NCI-H748 treated with DMSO at 0.1 percent for 48 hours (cell line): ENCODE measurements around the gene OSTM1.

ENCODE experiments used
- DNase-seq: peaks from one replicate; lab custom pipeline; 2025; lab: John Stamatoyannopoulos, UW

Gene OSTM1

DNA sequence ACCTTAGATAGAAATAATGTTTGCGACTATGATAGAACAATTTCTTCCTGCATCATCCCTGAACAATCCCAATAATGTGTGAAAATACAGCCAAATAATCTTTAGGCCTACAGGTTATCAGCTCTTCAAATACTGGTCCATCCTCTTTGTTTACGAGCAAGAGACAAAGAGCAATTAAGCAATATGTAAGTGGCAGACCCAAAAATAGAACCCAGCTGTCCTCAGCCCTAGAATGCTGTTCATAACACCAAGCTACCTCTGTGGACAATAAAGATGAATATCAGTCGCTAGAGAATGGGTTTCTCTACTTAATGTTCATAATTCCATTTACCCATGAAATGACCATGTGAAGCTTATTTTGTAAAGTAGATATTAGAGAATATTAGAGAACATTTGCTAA is 28.4 kb upstream of the OSTM1 start:
- DNase-seq = no peak

DNA sequence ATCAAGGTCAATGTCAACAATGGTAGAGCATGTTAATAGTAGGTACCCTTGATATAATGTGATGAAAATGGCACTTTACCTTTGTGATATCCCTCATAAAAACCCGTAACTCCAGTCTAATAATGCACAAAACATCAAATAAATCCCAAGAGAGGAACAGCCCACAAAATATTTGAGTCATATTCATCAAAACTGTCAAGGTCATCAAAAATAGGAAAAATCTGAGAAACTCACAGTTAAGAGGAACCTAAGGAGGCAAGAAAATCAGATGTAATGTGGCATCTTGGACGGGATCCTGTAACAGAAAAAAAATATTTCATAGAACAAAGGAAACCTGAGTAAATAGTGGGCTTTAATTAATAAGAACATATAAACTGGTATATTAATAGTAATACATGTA is 25.5 kb upstream of the OSTM1 start:
- no peak for DNase-seq

DNA sequence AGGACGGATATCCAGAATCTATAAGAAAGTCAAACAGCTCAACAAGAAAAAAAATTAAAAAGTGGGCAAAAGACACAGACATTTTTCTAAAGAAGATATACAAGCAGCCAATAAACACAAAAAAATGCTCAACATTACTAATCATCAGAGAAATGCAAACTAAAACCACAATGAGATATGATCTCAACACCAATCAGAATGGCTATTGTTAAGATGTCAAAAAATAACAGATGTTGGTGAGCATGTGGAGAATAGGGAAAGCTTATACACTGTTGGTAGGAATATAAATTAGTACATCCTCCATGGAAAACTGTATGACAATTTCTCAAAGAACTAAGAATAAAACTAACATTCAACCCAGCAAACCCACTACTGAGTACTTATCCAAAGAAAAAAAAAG is 23.3 kb upstream of the OSTM1 start:
- DNase-seq = no peak

DNA sequence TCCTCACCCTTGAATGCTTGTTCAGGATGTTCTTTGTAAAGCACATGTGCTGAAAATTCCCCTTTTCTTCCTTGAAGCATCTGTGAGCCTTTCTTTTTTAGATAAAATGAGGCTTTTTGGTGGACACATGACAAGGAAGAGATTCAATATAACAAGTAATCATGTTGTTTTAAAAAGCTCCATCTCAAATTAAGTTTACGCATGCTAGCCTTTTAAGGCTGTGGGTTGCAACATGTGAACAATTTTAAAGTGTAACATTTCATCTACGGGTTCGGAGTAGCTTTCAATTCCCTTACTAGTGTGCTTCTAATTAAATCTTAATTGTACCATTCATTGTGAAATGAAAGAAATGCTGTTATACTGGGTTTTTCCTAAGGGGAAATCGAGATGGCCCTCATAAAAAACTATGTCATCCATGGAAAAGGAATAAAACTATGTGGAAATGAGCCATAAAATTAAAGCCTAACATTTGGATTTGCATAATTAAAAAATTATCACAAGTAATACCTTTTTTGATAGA is 19.3 kb upstream of the OSTM1 start:
- DNase-seq = no peak

DNA sequence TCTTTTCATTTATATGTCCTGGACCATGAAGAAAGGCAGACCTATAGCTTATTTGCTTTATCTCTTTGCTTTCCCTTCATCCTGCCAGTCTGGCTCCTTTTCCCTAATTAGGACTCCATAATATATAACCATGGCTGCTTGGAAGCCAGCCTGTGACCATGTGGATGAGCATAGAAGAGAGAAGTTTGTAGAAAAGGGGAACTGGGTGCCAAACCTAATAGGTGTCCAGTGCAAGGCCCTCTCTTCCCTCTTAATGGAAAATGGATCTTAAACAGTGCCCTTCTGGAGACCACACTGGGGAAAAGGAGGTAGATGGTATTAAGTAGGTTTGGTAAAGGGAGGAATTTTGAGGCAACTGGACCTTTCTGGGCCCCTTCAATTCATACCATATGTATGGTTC is 16.7 kb upstream of the OSTM1 start:
- no peak for DNase-seq

DNA sequence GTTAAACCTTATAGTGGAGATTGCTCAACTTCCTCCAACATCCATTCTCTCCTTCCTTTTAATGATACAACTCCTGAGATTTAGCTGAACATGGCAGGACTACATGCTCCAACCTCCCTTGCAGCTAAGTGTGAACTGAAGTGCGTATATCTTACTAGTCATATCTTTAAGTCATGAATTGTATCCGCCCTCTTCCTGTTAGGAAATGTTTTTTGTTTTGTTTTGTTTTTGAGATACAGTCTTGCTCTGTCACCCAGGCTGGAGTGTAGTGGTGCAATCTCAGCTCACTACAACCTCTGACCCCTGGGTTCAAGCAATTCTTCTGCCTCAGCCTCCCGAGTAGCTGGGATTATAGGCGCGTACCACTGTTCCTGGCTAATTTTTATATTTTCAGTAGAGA is 8.8 kb upstream of the OSTM1 start:
- no peak for DNase-seq

DNA sequence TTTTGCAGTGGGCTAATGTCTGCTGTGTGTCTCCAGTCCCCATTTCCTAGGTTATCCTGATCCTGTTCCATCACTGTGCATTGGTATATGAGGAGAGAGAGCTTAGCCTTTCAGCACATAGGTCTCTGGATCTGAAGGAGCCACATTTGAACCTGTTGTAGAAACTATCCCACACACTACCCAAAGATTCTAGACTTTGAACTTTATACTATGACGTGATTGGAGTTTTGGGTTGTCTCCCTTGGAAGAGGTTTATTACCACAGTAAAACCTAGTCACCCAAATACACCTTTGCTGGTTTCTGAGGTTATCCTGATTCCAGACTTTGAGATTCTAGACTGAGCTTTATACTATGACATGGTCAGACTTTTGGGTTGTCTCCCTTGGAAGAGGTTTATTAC is 8.0 kb upstream of the OSTM1 start:
- DNase-seq = no peak

DNA sequence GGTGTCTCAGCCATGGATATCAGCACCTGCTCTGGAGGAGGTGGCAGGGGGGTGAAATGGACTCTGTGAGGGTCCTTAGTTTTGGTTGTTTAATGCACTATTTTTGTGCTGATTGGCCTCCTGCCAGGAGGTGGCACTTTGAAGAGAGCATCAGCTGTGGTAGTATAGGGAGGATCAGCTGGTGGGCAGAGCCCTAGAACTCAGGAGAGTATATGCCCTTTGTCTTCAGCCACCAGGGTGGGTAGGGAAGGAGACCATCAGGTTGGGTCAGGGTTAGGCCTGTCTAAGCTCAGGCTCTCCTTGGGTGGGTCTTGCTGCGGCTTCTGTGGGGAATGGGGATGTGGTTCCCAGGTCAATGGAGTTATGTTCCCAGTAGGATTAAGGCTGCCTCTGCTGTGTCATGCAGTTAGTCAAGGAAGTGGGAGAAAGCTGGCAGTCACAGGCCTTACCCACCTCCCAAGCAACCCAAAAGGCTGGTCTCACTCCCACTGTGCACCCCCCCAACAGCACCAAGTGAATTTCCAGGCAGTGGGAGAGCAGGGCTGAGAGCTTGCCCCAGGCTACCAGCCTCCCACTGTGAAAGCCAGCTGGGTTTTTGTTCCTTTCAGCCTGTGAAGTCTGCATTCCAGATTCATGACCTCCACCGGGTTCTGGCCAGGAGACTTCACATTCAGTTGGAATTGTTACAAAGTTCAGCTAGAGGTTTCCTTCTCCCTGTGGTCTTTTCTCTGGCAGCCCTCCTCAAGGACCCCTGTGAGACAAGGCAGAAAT is 5.7 kb upstream of the OSTM1 start:
- no peak for DNase-seq

DNA sequence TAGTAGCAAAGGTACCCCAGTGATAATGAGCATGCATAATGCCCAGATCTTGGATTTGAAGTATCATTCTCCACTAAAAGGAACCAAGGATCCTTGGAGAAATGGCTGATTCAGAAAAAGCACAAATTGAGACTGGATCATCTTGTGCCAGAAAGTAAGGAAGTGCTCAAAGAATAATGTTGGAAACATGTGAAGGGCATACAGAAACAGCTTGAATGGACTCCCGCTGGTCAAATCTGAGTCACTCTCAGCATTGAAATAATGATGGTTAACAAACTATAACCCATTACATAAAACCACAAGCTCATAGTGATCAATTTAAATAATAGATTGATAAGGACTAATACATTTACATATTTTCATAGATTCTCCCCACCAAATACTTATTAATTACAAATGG is 3.6 kb upstream of the OSTM1 start:
- no peak for DNase-seq

DNA sequence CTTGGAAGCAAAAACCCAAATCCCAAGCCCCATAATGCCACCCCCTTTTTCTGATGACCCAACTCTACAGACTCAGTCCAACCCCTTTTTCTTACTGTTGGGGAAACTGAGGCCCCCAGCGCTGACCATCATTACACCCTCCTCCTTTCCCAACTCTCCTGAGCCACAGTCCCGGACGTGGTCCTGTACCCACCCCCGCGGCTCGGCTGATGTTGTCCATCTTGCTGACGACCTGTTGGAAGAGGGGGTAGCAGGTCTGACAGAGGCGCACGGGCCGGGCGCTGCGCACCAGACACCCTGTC is 533 bp downstream of the OSTM1 start:
- no peak for DNase-seq

DNA sequence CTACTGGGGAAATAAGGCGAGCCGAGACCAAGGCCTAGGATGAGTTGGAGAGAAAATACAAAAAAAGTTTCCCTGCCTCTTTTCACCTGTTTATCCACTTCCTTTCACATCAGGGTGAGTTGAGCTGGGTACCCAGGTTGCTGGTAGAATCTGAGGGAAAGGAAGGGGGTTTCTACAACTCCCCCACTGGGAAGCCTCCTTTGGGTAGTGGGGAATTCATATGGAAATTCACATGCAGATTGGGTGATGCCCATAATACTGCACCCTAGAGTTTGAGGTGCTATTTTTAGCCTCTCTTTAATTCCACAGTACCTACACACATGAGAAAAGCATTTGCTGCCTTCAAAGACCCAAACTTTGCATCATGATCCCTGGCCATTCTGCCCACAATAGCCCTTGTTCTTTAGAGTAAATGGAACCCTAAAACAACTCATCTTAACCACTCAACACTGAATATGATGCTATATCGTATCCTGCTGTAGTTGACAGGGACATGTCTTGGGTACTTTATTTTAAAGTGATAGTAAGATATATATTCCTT is 2.7 kb downstream of the OSTM1 start:
- DNase-seq = no peak

DNA sequence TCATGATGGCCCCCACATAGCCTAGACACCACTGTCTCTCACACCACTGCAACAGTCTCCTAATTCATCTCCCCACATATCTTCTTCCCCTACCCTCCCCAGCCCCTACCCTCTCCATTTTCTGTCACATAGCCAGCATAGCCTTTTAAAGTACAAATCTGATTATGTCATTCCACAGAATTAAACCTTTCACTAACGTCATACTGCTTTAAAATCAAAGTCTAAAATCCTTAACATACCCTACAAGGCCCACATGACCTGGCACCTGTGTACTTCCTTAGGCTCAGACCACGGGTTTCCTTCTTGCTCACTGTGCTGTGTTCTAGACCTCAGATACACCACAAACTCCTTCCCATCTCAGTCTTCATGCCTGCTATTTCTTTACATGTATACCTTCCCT is 5.9 kb downstream of the OSTM1 start:
- no peak for DNase-seq

DNA sequence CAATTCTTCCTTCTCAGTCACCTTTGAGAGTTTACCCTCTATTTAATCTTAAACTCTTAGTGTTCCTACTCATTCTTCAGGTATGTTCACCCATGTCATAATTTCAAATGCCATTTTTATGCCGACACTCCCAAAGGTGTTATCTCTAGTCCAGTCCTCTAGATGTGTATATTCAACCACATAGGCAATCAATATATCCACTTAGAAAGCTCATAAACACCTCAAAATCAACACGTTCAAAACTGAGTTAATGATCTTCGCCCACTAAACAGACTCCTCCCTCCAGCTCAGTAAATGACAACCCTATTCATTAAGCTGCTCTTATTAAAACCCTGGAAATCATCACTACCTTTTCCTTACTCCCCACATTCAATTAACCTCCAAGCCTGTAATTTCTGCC is 6.4 kb downstream of the OSTM1 start:
- DNase-seq = no peak

DNA sequence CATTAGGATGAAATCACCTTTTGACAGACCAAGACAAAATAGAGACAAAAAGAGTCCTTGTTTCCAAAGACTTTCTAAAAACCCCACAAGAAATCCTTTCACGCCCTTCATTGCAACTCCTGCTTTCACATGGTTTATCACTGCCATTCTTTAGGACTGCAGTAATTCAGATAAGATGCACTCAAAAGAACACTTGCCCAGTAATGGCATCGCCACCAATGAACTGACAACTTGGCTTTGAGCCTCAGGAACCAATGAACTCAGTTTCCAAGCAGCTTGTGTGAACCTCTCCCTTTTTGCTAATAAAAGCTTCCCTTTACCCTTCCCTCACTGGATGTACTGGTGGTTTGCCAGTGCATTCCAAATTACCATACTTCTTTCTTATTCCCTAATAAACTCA is 21.8 kb downstream of the OSTM1 start:
- no peak for DNase-seq

DNA sequence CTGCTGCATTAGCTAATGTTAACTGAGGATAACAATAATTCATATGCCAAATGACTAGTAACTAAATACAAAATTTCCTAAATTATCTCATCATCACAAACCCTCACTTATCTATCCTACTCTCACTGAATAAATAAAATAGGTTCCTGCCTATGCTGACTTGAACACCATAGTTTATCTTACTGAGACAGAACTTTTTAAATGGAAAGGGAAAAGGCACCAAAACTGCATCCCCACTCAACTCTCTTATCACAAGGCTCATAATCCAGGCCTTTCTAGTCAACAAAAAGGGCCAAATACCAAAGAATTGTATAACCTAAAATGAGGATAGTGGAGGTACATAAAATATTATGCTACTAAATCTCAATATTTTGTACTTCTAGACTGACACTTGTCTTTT is 23.1 kb downstream of the OSTM1 start:
- no peak for DNase-seq

DNA sequence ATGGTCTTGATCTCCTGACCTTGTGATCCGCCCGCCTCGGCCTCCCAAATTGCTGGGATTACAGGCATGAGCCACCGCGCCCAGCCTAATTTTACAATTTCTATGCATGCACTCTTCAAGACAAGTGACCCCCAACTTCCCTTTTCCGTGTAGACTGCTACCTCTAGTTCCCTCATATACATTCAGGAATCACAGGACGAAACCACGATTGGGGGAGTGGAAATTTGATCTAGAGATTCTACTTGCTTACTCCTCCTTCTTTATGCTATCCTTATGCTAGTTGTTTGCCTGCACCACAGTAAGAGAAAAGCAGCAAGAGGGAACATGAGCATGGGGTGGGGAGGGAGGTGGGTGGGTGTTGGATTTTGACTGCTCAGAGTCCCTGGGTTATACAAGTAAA is 34.9 kb downstream of the OSTM1 start:
- DNase-seq = no peak

DNA sequence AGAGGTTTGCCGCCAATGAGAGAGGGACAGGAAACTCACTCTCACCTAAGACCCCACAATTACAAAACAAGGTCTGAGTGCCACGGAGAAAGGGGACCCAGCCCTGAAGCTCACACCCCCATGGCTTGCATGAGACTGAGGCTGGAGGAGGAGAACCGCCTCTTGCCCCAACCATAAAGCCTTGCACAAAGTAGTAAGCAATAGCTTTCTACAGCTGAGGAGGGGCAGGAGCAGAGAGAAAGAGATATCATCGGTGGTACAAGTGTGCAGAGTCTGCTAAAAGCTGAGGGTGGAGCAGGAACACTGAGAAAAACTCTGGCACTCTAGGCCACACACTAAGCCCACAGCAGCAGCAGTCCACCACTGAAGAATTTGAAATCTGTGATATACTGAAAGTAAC is 37.7 kb downstream of the OSTM1 start:
- no peak for DNase-seq

DNA sequence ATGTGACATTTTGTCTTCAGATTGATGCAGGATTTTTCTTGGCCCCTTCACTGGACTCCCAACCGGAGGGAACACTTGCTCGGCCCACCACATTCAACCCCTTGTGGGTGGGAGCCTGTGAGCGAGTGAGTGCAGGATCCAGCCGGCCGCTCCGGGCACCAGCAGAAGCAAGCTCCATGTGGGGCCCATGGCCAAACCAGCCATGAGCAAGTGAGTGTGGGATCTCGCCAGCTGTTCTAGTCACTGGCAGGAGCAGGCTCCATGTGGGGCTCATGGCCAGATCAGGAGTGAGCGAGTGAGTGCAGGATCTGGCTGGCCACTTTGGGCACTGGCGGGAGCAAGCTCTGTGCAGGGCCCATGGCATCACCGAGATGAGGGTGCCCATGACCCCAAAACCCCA is 42.6 kb downstream of the OSTM1 start:
- no peak for DNase-seq

DNA sequence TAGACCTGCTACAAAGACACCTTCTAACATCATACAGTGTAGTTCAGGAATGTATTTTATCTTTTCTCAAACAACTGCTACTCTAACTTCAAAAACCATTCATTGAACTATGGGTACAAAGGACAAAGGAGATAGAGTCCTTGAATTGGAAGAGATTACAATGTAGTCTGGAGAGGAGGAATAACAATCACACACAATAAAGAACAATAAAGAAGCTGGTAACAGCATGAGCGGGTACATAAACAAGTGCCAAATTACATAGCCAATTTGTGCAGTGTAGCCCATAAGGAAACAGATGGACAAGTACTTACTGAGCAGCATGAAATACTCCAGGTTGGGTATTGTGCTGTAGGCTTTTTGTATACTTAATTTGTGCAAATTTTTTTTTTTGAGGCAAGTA is 44.3 kb downstream of the OSTM1 start:
- DNase-seq = peak; percentile 28

DNA sequence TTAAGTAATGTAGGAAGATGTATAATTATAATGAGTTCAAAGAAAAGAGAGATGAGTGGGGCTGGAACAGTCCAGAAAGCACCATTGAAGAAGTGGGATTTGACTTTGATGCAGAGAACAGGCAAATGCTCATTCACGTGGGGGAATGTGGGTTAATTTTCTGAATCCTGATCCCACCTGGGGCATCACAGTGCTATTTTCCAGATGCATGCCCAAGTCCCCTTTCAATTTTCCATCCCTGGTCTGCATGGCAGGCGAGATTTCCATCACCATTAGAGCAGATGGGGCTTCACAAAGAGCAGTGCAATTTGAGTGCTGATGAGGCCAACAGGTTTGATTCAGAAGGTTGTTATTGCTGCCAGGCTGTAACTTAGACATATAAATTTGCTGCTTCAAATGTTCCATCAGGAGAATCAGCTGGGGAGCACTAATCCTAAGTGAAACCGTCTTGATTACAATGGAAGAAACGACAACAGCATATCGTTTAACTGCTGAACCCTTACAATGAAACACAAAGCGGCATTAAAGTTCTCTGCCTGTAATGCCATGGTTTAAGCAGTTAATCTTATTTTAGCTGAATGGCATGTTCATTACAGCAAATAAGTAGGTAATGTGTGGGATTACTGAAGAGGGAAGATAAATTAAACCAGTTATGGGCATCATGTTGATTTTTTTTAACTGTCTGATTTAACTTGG is 45.2 kb downstream of the OSTM1 start:
- no peak for DNase-seq

DNA sequence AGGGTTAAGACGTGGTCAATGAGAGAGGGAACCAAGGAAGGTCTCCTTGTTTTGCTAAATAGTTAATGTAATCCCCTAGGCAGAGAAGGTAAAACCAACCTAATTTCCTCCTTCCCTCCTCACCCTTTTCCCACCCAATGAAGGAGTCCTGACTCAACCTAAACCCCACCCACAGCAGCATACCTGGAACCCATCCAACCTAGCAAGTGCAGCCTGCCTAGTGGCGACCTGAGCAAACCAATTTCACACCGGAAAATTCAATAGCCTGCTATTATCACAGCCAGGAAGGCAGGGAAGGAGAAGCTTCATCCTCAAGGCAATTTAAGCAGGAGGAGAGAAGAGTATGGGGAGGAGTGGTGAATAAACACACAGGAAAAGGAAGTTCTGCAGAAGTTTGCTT is 46.9 kb downstream of the OSTM1 start:
- DNase-seq = peak; percentile 65

DNA sequence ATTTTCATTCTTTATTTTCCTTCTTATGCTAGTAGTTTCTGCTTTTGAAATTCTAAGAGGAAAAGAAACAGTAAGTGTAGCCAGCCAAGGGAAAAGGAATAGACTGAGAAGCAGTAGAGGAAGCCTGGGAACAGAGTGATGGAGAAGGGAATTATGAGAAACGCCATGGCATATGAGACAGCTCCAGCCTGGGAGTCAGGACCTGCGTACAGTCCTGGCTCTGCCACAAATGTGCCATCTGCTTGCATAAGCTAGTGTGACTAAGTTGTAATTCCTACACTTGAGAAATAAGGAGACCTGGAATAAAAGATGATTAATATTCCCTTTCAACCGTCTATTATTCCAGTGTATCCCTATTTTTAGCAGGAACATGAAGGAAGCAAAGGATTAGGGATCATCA is 47.5 kb downstream of the OSTM1 start:
- DNase-seq = no peak

DNA sequence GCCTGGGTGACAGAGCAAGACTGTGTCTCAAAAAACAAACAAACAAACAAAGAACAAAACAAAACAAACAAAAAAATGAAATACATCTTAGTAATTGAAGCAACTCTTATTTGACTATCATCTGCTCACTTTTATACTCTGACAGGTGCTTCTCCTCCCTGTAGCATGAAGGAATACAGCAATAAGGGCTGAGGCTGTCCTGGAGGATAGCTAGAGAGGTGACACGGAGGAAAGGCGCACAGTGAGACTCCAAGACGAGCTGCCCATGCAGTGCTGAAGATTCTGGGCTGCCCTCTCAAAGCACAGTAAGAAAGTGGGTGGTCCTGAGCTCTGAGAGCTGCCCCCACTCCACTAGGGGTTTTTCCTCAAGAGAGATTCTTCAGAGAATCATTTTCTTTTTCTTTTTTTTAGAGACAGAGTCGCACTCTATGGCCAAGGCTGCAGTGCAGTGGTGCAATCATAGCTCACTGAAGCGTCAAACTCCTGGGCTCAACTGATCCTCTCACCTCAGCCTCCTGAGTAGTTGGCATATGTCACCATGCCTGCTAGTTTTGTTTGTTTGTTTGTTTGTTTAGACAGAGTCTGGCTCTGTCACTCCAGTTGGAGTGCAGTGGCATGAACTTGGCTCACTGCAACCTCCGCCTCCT is 50.0 kb downstream of the OSTM1 start:
- no peak for DNase-seq
